Bronchial epithelial cell (primary cell): ENCODE results near the gene PEX10. TPM values are rescaled to one million over a fixed set of nuclear protein-coding genes. Genes with fewer than 3 reads are reported as not detected.
A peak's percentile ranks its signal among the peaks of the same experiment; 100 is the strongest.

ENCODE experiments used
- DNase-seq: peaks from one replicate; pipeline ENCODE4 v3.0.0-alpha.2; 2010; ENCODE audit warnings: low read depth
- FAIRE-seq: peaks from 2 replicates; lab custom pipeline; 2011; peaks lifted over from hg19 to GRCh38; lab: Jason Lieb, UNC
- H3K27me3 ChIP-seq: 2 replicates; pipeline ENCODE4 v1.5.1; 2011; ENCODE audit warnings: low read length; ENCODE audit not compliant: control insufficient read depth, insufficient read depth
- H3K36me3 ChIP-seq: 2 replicates; pipeline ENCODE4 v1.5.1; 2011; ENCODE audit warnings: low read length; ENCODE audit not compliant: control insufficient read depth, insufficient read depth
- H3K4me3 ChIP-seq: 2 replicates; pipeline ENCODE4 v1.5.1; 2011; ENCODE audit warnings: mild to moderate bottlenecking, low read depth, low read length, control low read depth
- total RNA-seq: library from RNA; depleted of rRNA; stranded (reverse); fragments of >200 nt; gene quantifications from 2 replicates; pipeline ENCODE4 v1.2.1, GENCODE V29; 2014
- TF ChIP-seq, protein P1 (sequence below): IDR thresholded peaks from 2 replicates; pipeline ENCODE4 v1.5.1; 2011; ENCODE audit warnings: mild to moderate bottlenecking, moderate library complexity, low read length, control low read depth, inconsistent platforms; ENCODE audit not compliant: insufficient read depth, severe bottlenecking

Gene PEX10
- total RNA-seq, 1 donor from 2014 or later: 30.0 TPM

DNA sequence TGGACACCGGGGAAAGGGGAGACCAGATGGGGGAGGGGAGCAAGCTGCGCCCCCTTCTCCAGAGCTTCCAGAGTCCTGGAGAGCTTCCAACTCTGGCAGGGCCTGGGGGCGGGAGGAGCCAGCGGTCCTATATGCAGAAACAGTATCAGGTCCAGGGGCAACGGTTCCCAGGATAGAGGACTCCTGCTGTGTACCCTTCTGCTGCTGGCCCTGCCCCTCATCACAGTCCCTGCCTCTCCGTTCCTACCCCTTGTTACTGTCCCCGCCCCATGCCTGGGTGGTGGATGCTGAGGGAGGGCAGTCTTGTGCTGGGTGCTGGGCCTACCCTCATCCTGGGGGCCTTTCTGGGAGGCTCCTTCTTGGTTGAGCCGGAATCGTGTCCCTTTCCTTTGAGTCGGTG, 19.2 kb upstream of the PEX10 start:
- FAIRE-seq (peak; percentile 43), DNase-seq (no peak)
- H3K4me3 ChIP-seq: peak overlapping the region; percentile 37
- peaks cover 42% of the 10 kb centered on the region for H3K36me3 ChIP-seq
- no peaks in the 10 kb centered on the region for H3K27me3 ChIP-seq
- TF ChIP-seq, protein P1, sequence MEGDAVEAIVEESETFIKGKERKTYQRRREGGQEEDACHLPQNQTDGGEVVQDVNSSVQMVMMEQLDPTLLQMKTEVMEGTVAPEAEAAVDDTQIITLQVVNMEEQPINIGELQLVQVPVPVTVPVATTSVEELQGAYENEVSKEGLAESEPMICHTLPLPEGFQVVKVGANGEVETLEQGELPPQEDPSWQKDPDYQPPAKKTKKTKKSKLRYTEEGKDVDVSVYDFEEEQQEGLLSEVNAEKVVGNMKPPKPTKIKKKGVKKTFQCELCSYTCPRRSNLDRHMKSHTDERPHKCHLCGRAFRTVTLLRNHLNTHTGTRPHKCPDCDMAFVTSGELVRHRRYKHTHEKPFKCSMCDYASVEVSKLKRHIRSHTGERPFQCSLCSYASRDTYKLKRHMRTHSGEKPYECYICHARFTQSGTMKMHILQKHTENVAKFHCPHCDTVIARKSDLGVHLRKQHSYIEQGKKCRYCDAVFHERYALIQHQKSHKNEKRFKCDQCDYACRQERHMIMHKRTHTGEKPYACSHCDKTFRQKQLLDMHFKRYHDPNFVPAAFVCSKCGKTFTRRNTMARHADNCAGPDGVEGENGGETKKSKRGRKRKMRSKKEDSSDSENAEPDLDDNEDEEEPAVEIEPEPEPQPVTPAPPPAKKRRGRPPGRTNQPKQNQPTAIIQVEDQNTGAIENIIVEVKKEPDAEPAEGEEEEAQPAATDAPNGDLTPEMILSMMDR: no peak

DNA sequence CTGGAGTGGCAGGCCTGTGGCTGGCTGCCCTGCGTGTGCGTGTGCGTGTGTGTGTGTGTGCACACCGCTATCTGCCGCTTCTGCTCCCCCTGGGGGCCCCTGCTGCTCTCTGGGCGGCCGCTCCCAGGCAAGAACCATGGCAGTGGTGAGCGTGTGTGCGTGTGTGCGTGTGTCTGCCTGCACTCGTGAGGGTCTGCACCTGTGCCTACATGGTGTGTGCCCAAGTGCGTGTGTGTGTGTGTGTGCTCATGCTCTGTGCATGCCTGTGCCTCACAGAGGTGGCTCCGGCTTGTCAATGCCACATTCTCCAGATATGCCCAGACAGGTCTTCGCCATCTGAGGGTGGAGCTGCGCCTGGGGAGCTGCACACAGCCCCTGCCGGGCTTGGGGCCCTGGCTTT, 18.7 kb upstream of the PEX10 start:
- peaks cover 42% of the 10 kb centered on the region for H3K36me3 ChIP-seq
- DNase-seq (peak; percentile 81), FAIRE-seq (no peak)
- no peaks in the 10 kb centered on the region for H3K27me3 ChIP-seq
- peak overlapping the region; percentile 37 for H3K4me3 ChIP-seq
- TF ChIP-seq, protein P1: no peak

DNA sequence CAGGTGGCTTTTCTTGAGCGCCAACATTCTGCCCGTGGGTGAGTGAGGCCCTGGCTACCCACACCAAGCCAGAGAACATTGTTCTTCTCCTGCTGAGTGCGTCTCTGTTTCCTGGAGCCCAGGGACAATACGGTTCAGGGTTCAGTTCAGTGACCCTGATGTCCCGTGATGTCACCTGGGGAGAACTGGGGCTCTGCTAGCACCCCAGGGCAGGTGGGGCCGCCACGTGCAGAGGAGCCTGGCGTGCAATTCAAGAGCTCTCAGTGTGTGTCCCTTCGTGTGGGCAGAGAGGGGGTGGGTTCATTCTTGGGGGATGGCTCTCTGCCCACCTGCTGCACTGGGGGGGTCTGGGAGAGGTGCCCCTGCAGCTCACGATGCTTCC, 18.2 kb upstream of the PEX10 start:
- no peak for DNase-seq

DNA sequence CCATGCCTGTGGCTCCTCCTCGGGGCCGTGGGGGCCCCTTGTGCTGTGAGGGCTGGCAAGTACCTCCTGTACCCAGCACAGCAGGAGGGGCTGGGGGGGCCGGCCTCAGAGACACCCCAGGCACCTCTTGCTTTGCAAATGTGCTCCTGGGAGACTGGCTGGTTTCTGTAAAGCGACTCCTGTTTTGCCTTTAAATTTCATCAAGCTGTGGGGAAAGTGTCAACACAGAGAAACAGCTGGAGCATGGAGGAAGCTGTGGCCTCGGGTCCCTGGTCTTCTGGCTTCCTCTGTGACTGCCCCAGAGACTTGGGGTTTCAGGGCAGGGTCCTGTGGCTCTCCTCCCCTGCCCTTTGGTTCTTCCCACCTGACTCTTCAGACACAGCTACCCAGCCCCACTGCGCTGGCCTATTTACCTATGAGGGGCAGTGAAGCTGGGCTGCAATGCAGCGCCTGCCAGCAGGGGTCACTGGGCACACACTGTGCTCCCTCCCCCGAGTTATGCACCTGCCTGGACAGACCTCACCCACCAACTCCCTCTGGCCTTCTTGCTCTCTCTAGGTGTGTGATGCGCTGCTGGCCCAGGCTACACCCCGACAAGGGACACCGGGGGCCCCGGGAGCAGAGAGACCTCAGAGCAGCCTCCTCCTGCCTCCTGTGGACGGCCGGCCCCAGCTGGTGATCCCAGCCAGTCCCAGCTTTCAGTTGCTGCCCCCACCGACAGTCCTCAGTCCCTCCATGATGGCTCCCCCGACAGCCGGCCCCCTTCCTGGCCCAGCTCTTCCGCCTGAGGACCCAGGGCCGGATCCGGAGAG, 17.6 kb upstream of the PEX10 start:
- DNase-seq (peak; percentile 48), FAIRE-seq (no peak)
- Histone ChIP-seq H3K27me3 (no peaks in the 10 kb centered on the region), H3K36me3 (peaks cover 41% of the 10 kb centered on the region), H3K4me3 (peak overlapping the region; percentile 91)
- TF ChIP-seq, protein P1: peak; percentile 90

More for the DNA sequence above, 18.2 kb upstream of the PEX10 start:
- Histone ChIP-seq H3K27me3 (no peaks in the 10 kb centered on the region), H3K36me3 (peaks cover 42% of the 10 kb centered on the region), H3K4me3 (peak overlapping the region; percentile 37)
- TF ChIP-seq, protein P1: no peak
- FAIRE-seq: no peak

DNA sequence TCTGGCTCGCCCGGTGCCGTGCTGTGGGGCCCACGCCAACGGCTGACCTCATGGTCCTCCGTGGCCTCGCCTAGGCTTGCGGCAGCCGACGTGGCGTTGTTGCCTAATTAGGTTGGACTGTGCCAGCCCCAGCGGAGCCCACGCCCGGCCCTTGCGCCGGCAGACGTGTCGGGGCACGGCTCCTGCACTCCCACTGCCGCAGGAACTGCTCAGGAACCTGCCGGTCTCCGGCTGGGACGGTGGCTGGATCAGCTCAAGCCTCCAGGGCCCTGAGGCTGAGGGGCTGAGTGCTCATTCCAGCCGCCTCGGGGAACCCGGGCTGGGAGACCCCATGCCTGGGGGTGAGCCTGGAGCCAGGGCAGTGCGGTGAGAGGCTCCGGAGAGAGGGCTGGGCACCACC, 16.1 kb upstream of the PEX10 start:
- Histone ChIP-seq H3K4me3 (peak overlapping the region; percentile 91), H3K36me3 (peaks cover 29% of the 10 kb centered on the region), H3K27me3 (no peaks in the 10 kb centered on the region)
- DNase-seq: peak; percentile 85
- TF ChIP-seq, protein P1: no peak
- peak; percentile 86 for FAIRE-seq
